Measurements from ENCODE around the gene FAM131A. TPM values are rescaled to one million over a fixed set of nuclear protein-coding genes. Genes with fewer than 3 reads are reported as not detected.
A peak's percentile ranks its signal among the peaks of the same experiment; 100 is the strongest.

FAM131A gene
- total and polyA plus RNA-seq, 10 donors, result 6.5 to 24.6 (median 14.3) TPM

DNA sequence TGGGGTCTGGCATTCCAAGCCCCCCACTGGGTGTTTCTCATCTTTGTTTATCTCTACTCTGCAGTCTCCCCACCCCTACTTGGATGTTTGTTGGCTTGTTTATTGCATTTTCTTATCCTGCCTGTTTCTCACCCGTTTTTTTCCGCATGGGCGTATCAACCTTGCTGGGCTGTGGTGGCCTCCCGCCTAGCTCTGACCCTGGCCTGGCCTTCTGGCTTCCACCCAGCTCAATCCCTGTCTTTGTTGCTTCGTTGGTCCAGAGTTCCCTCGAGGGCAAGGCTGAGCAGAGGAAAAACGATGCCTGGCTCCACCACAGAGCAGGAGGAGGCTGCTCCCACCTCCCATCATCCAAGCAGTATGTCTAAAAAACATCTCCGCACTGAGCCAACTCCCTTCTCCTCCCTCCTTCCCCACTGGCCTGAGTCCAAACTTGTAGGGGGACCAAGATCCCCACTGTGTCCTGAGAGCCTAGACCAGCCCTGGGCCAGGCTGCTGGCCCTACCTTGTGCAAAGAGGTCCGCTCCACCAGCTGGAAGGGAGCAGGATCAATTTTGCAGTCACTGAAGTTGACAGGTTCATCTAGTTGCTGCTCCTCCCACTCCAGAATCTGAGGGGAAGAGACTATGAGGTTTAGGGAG, 14.2 kb downstream of the FAM131A start:
- intact Hi-C loops (cut with DNase I; ENCODE audit: low total_unique reads), result no loop called here
- no peak for DNase-seq
- H3K27ac ChIP-seq, result no peak overlapping the region

DNA sequence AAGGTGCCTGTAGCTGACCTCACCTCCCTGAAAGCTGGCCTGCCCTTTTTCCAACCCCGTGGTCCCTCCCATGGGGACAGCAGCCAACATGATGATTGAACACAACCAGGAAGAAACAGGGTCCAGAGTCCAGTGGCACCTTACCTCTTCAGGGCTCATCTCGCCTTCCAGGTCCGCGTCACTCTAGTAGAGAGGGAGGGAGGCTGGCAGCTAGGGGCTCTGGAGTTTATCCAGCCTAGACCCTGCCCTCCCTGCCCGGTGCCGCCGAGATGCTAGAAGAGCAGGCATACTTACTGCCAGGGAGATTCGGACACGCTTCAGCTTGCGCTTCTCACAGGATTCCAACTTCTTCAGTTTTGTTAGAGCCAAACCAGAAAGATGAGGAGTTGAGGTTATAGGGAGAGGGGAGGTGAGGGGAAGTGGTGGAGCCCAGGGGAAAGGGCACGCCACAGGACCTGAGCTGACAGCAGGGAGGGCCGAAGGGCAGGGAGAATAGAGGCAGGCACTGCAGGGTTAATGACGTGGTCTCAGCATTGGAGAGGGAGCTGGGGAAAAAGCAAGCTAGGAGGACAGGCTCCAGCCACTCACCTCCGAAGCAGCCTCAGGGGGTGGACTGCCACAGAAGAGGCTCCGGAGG, 14.9 kb downstream of the FAM131A start:
- WGBS, 5 donors, result 83 to 96% (median 91%) methylated on average over 15 of the region's 15 CpGs
- Histone ChIP-seq H3K4me1 (peaks cover 0 to 20% (median 7%) of the 10 kb centered on the region in 6 donors), H3K4me3 (no peak overlapping the region), H3K27me3 (replicated peaks in 1 of 7) (no peaks in the 10 kb centered on the region), H3K27ac (no peak overlapping the region), H3K36me3 (peaks cover 0 to 9% (median 0%) of the 10 kb centered on the region in 6 donors), H3K9me3 (no peaks in the 10 kb centered on the region)
- no peak for DNase-seq
- TF ChIP-seq POLR2AphosphoS5 (IDR thresholded peaks at IDR 0.05), result no peak
- TF ChIP-seq POLR2A (IDR thresholded peaks at IDR 0.05), result no peak
- TF ChIP-seq CTCF (IDR thresholded peaks at IDR 0.05 in 8 of 11, conservative IDR thresholded peaks at IDR 0.05 in 3 of 11), result no peak
- intact Hi-C loops (cut with DNase I; ENCODE audit: low total_unique reads), result no loop called here

More for the DNA sequence above, 14.2 kb downstream of the FAM131A start:
- Histone ChIP-seq H3K4me1 (peaks cover 0 to 20% (median 7%) of the 10 kb centered on the region in 6 donors), H3K4me3 (no peak overlapping the region), H3K36me3 (peaks cover 0 to 7% (median 0%) of the 10 kb centered on the region in 6 donors), H3K27me3 (replicated peaks in 1 of 7) (no peaks in the 10 kb centered on the region), H3K9me3 (no peaks in the 10 kb centered on the region)
- WGBS, 5 donors, result 67 to 77% (median 74%) methylated on average over 8 to 9 of the region's 9 CpGs
- TF ChIP-seq POLR2AphosphoS5 (IDR thresholded peaks at IDR 0.05) (peak in 1 of 3 donors; percentile 14), POLR2A (IDR thresholded peaks at IDR 0.05) (no peak)

- Histone ChIP-seq H3K27ac (no peak overlapping the region), H3K9me3 (no peaks in the 10 kb centered on the region), H3K4me3 (no peak overlapping the region), H3K36me3 (peaks cover 0 to 15% (median 0%) of the 10 kb centered on the region in 6 donors), H3K27me3 (replicated peaks in 1 of 7) (no peaks in the 10 kb centered on the region), H3K4me1 (peaks cover 0 to 17% (median 7%) of the 10 kb centered on the region in 6 donors)
- 70 to 93% (median 90%) methylated on average over 2 to 11 of the region's 11 CpGs for WGBS, 5 donors
- no peak for TF ChIP-seq CTCF (IDR thresholded peaks at IDR 0.05 in 8 of 11, conservative IDR thresholded peaks at IDR 0.05 in 3 of 11)
- no peak for TF ChIP-seq POLR2A (IDR thresholded peaks at IDR 0.05)
- TF ChIP-seq POLR2AphosphoS5 (IDR thresholded peaks at IDR 0.05), result no peak
- intact Hi-C loops (cut with DNase I; ENCODE audit: low total_unique reads), result no loop called here
- no peak for DNase-seq
These were observed 15.6 kb downstream of the FAM131A start for GRCh38 chr3:184352897-184353545.

GRCh38 chr3:184353546-184353941, 16.1 kb downstream of the FAM131A start:
- Histone ChIP-seq H3K9me3 (no peaks in the 10 kb centered on the region), H3K36me3 (peaks cover 0 to 15% (median 0%) of the 10 kb centered on the region in 6 donors), H3K27ac (no peak overlapping the region), H3K4me3 (no peak overlapping the region), H3K27me3 (replicated peaks in 1 of 7) (no peaks in the 10 kb centered on the region), H3K4me1 (peaks cover 0 to 19% (median 8%) of the 10 kb centered on the region in 6 donors)
- 84 to 96% (median 93%) methylated on average over 6 to 11 of the region's 11 CpGs for WGBS, 5 donors
- no peak for TF ChIP-seq POLR2AphosphoS5 (IDR thresholded peaks at IDR 0.05)
- TF ChIP-seq CTCF (IDR thresholded peaks at IDR 0.05 in 8 of 11, conservative IDR thresholded peaks at IDR 0.05 in 3 of 11), result no peak
- no peak for TF ChIP-seq POLR2A (IDR thresholded peaks at IDR 0.05)
- intact Hi-C loops (cut with DNase I; ENCODE audit: low total_unique reads), result no loop called here
- DNase-seq, result no peak
